Transverse colon (tissue), 3 donors: Measurements from ENCODE around the gene COP1.

Experiments used
- CTCF ChIP-seq, 5 experiments: fragments of 200-600 bp in 3 of 5; fragments of 450-650 bp in 2 of 5; sonication (generic) in 3 of 5; IDR thresholded peaks; 1 replicate in 2 of 5; 2 replicates in 3 of 5; pipeline ENCODE4 v1.5.1; 2016 to 2017; ENCODE audit warnings: antibody characterized with exemption in 5 of 5, inconsistent platforms in 3 of 5, mild to moderate bottlenecking in 2 of 5, moderate library complexity in 1 of 5
- POLR2A ChIP-seq: fragments of 450-650 bp; IDR thresholded peaks from one replicate; pipeline ENCODE4 v1.6.1; 2016; ENCODE audit warnings: antibody characterized with exemption, mild to moderate bottlenecking, moderate library complexity

GRCh38 chr1:176216031-176216430 is 8.9 kb upstream of the COP1 start:
- TF ChIP-seq CTCF (IDR thresholded peaks at IDR 0.05), result no peak
- no peak for TF ChIP-seq POLR2A
